Tibial nerve (tissue), 4 donors: ENCODE measurements around the gene SORCS3. TPM values are rescaled to one million over a fixed set of nuclear protein-coding genes. Genes with fewer than 3 reads are reported as not detected.

ENCODE experiments used
- DNase-seq, 2 donors: peaks; one replicate each; pipeline ENCODE4 v3.0.0-alpha.2; 2019; ENCODE audit warnings: low spot score in 2 of 2
- H3K27ac ChIP-seq, 4 donors: fragments of 200-600 bp; sonication (generic) in 3 of 4; one replicate each; pipeline ENCODE4 v1.5.1; 2017 to 2019; ENCODE audit warnings: mild to moderate bottlenecking in 1 of 4
- H3K27me3 ChIP-seq, 2 donors: fragments of 200-600 bp; sonication (generic) in 1 of 2; one replicate each; pipeline versions ENCODE4 v1.5.1 to v1.6.0; 2017 to 2019
- H3K36me3 ChIP-seq, 3 donors: fragments of 200-600 bp; sonication (generic); one replicate each; pipeline ENCODE4 v1.5.1; 2018 to 2019
- H3K4me1 ChIP-seq, 4 donors: fragments of 200-600 bp; sonication (generic) in 3 of 4; one replicate each; pipeline ENCODE4 v1.5.1; 2017 to 2019
- H3K4me3 ChIP-seq, 4 donors: fragments of 200-600 bp; sonication (generic) in 3 of 4; one replicate each; pipeline ENCODE4 v1.5.1; 2017 to 2019; ENCODE audit warnings: mild to moderate bottlenecking in 1 of 4, moderate library complexity in 1 of 4
- H3K9me3 ChIP-seq, 4 donors: fragments of 200-600 bp; sonication (generic) in 3 of 4; one replicate each; pipeline ENCODE4 v1.5.1; 2017 to 2019
- EP300 ChIP-seq, 2 donors: sonication (generic); formaldehyde crosslinking; IDR thresholded peaks; one replicate each; pipeline ENCODE4 v1.6.1; 2017; ENCODE audit warnings: antibody characterized with exemption in 2 of 2, mild to moderate bottlenecking in 1 of 2
- POLR2A ChIP-seq, 2 donors: fragments of 450-650 bp; IDR thresholded peaks; one replicate each; pipeline ENCODE4 v1.6.1; 2017; ENCODE audit warnings: antibody characterized with exemption in 2 of 2, mild to moderate bottlenecking in 2 of 2, moderate library complexity in 2 of 2
- WGBS, 2 donors: methylation state at CpG; one replicate each; pipeline ENCODE4 v1.1.5; 2018; 5-methylcytosine and 5-hydroxymethylcytosine counted together
- total RNA-seq, 4 donors: library from RNA; depleted of rRNA; stranded (reverse); fragments of >200 nt; gene quantifications; one replicate each; pipeline ENCODE4 v1.1.0, GENCODE V29; 2016
- TF ChIP-seq, protein P1 (sequence below), 5 experiments: fragments of 200-600 bp in 3 of 5; fragments of 450-650 bp in 2 of 5; sonication (generic) in 3 of 5; IDR thresholded peaks; one replicate each; pipeline ENCODE4 v1.5.1; 2016 to 2019; ENCODE audit warnings: antibody characterized with exemption in 5 of 5, mild to moderate bottlenecking in 3 of 5, moderate library complexity in 2 of 5

Gene SORCS3
- total RNA-seq, 4 donors from 2014 or later = 1.8 to 3.9 (median 3.2) TPM

DNA sequence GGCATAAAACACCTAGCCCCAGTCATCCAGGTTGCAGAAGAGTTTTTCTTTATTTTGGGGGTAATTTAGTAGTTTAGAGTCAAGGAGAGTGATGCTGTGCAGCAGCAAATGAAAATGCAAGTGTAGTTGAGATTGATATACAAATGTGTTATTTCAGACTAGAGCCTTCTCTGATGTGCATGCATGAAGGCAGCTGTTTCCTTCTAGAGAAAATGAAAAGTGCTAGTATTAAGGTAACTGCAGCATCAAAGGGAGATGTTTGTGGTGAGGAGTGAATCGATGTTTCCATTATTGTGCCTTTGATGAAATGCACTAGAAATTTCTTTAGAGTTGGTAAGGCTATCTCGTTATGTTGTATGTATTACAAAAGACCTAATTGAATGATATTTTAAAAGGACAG, 339.3 kb downstream of the SORCS3 start:
- peaks cover 0 to 1% (median 0%) of the 10 kb centered on the region in 4 donors for H3K9me3 ChIP-seq
- WGBS, 2 donors = 81% methylated on average over 2 of the region's 2 CpGs
- DNase-seq = no peak
- no peak overlapping the region for H3K4me3 ChIP-seq
- H3K36me3 ChIP-seq = no peaks in the 10 kb centered on the region
- H3K27me3 ChIP-seq = no peaks in the 10 kb centered on the region
- TF ChIP-seq EP300 (IDR thresholded peaks at IDR 0.05) (no peak), POLR2A (IDR thresholded peaks at IDR 0.05) (no peak)
- TF ChIP-seq, protein P1, sequence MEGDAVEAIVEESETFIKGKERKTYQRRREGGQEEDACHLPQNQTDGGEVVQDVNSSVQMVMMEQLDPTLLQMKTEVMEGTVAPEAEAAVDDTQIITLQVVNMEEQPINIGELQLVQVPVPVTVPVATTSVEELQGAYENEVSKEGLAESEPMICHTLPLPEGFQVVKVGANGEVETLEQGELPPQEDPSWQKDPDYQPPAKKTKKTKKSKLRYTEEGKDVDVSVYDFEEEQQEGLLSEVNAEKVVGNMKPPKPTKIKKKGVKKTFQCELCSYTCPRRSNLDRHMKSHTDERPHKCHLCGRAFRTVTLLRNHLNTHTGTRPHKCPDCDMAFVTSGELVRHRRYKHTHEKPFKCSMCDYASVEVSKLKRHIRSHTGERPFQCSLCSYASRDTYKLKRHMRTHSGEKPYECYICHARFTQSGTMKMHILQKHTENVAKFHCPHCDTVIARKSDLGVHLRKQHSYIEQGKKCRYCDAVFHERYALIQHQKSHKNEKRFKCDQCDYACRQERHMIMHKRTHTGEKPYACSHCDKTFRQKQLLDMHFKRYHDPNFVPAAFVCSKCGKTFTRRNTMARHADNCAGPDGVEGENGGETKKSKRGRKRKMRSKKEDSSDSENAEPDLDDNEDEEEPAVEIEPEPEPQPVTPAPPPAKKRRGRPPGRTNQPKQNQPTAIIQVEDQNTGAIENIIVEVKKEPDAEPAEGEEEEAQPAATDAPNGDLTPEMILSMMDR (IDR thresholded peaks at IDR 0.05) = no peak
- H3K27ac ChIP-seq = no peak overlapping the region
- H3K4me1 ChIP-seq = no peaks in the 10 kb centered on the region

DNA sequence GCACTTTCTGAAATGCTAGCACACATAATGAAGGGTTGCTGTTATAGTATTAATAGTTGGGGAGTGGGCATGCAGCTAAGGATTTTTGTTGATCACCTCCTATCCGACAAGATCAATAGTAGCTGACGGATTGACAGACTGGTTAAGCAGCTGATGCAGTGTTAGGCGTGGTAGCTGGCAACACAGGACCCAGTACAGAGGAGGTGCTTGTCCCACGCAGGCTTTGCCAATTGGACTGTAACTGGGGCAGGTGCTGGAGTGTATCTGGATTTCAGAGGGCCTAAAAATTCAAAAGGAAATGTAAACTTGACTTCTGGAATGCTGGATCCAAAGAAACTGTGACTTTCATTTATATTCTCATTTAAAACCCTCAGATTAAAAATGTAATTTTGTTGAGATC, 340.9 kb downstream of the SORCS3 start:
- Histone ChIP-seq H3K36me3 (no peaks in the 10 kb centered on the region), H3K9me3 (peaks cover 0 to 4% (median 0%) of the 10 kb centered on the region in 4 donors), H3K27me3 (no peaks in the 10 kb centered on the region), H3K27ac (no peak overlapping the region), H3K4me3 (no peak overlapping the region), H3K4me1 (no peaks in the 10 kb centered on the region)
- WGBS, 2 donors = 91 to 95% methylated on average over 4 of the region's 4 CpGs
- DNase-seq = no peak
- TF ChIP-seq, protein P1 (IDR thresholded peaks at IDR 0.05) = no peak
- no peak for TF ChIP-seq POLR2A (IDR thresholded peaks at IDR 0.05)
- TF ChIP-seq EP300 (IDR thresholded peaks at IDR 0.05) = no peak

DNA sequence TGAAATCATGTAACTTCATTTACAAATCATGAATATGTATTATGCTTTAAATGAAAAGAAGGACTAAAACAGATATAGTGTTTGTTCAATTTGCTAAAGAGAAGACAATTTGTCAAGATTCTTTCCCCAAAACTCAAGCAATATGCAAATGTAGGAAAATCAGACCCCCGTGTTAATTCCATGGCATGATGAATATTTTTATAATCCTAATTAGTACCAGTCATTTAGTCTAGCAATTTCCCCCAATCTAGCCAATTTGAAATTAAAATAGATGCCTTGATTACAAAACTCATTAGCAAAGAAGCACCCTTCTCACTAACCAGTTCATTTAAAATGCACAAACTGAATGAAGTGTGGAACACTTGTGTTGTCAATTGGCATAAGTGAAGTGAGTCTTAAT, 347.6 kb downstream of the SORCS3 start:
- H3K36me3 ChIP-seq = no peaks in the 10 kb centered on the region
- 85 to 89% methylated on average over 1 of the region's 1 CpG for WGBS, 2 donors
- no peaks in the 10 kb centered on the region for H3K27me3 ChIP-seq
- H3K27ac ChIP-seq = no peak overlapping the region
- no peak for DNase-seq
- H3K4me1 ChIP-seq = no peaks in the 10 kb centered on the region
- H3K9me3 ChIP-seq = peaks cover 0 to 4% (median 0%) of the 10 kb centered on the region in 4 donors
- no peak overlapping the region for H3K4me3 ChIP-seq
- TF ChIP-seq, protein P1 (IDR thresholded peaks at IDR 0.05) = no peak
- TF ChIP-seq EP300 (IDR thresholded peaks at IDR 0.05) (no peak), POLR2A (IDR thresholded peaks at IDR 0.05) (no peak)

DNA sequence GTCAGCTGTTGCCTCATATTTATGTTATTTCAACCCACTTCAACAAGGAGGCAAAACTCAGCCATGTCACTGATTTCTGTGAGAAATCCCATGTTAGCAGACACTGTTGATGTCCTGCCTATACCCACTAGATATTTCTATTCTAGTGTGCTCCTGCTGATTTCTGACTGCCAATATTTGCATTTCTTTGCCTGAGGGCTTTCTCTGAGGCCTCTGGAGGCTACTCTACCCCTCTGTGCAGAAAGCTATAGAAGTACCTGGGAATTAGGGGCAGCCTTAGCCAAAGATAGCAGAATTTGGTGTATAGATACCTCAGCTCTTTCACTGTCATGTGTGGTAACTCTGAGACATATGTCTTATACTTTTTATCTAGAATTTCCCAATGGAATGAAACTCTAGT, 348.8 kb downstream of the SORCS3 start:
- no peaks in the 10 kb centered on the region for H3K36me3 ChIP-seq
- DNase-seq = no peak
- H3K27ac ChIP-seq = no peak overlapping the region
- H3K4me1 ChIP-seq = no peaks in the 10 kb centered on the region
- TF ChIP-seq EP300 (IDR thresholded peaks at IDR 0.05) (no peak), POLR2A (IDR thresholded peaks at IDR 0.05) (no peak)
- TF ChIP-seq, protein P1 (IDR thresholded peaks at IDR 0.05) = no peak
- H3K4me3 ChIP-seq = no peak overlapping the region
- H3K27me3 ChIP-seq = no peaks in the 10 kb centered on the region
- peaks cover 0 to 4% (median 0%) of the 10 kb centered on the region in 4 donors for H3K9me3 ChIP-seq

DNA sequence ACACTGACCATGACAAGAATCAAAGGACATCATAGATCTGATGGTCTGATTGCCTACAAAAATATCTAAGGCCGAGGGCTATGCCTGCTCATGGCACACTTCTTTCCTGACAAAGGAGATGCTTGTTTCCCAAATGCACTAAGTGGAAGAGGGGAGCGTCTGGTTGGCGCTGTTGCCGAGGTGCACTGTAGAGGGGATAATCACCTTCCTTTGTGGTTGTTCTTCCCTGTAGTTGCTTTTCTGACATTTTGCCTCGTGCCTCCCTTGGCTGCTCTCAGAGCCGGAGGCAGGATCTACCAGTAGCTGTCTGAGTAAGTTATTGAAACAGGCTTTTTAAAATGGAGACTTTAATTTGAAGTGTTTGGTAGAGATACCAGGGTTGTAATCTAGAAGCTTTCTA, 352.0 kb downstream of the SORCS3 start:
- H3K4me1 ChIP-seq = no peaks in the 10 kb centered on the region
- WGBS, 2 donors = 68 to 70% methylated on average over 6 of the region's 6 CpGs
- H3K27me3 ChIP-seq = no peaks in the 10 kb centered on the region
- H3K36me3 ChIP-seq = no peaks in the 10 kb centered on the region
- no peak for DNase-seq
- TF ChIP-seq POLR2A (IDR thresholded peaks at IDR 0.05) = no peak
- TF ChIP-seq, protein P1 (IDR thresholded peaks at IDR 0.05) = no peak
- TF ChIP-seq EP300 (IDR thresholded peaks at IDR 0.05) = no peak
- H3K4me3 ChIP-seq = no peak overlapping the region
- H3K9me3 ChIP-seq = no peaks in the 10 kb centered on the region
- no peak overlapping the region for H3K27ac ChIP-seq
